HG02678 (cell line): ENCODE data around the gene TBX4.
"Not testable (repeated sequence)": the region's sequence is repeated elsewhere in the genome, so short reads cannot be mapped to it uniquely, and the experiment has no call there.

ENCODE experiments used
- ATAC-seq: cut with Tn5 transposase; IDR thresholded peaks from one replicate; pipeline ENCODE4 v1.9.1; 2021; ENCODE audit warnings: mild to moderate bottlenecking, moderate library complexity; ENCODE audit not compliant: unreplicated experiment

TBX4 gene

GRCh38 chr17:61427567-61427966 is 24.7 kb upstream of the TBX4 start:
- no peak for ATAC-seq

- no peak for ATAC-seq
Observed at GRCh38 chr17:61429274-61429673, 22.9 kb upstream of the TBX4 start.

GRCh38 chr17:61429831-61430230 is 22.4 kb upstream of the TBX4 start:
- ATAC-seq, result not testable (repeated sequence)

- ATAC-seq, result no peak
Observed at GRCh38 chr17:61431594-61432311, 20.5 kb upstream of the TBX4 start.

- no peak for ATAC-seq
Observed at GRCh38 chr17:61436273-61436672, 15.9 kb upstream of the TBX4 start.

GRCh38 chr17:61436995-61437704 is 15.1 kb upstream of the TBX4 start:
- no peak for ATAC-seq

- ATAC-seq, result no peak
Observed at GRCh38 chr17:61440697-61441096, 11.5 kb upstream of the TBX4 start.

- ATAC-seq, result not testable (repeated sequence)
Observed at GRCh38 chr17:61441507-61441906, 10.7 kb upstream of the TBX4 start.

- no peak for ATAC-seq
Observed at GRCh38 chr17:61442136-61442775, 10.0 kb upstream of the TBX4 start.

GRCh38 chr17:61442878-61443474 is 9.2 kb upstream of the TBX4 start:
- no peak for ATAC-seq

GRCh38 chr17:61443475-61443882 is 8.7 kb upstream of the TBX4 start:
- no peak for ATAC-seq

- ATAC-seq, result no peak
Observed at GRCh38 chr17:61444075-61444474, 8.1 kb upstream of the TBX4 start.

- ATAC-seq, result no peak
Observed at GRCh38 chr17:61444831-61445230, 7.4 kb upstream of the TBX4 start.

- ATAC-seq, result no peak
Observed at GRCh38 chr17:61447358-61447757, 4.9 kb upstream of the TBX4 start.

GRCh38 chr17:61448042-61448441 is 4.2 kb upstream of the TBX4 start:
- ATAC-seq, result no peak

- not testable (repeated sequence) for ATAC-seq
Observed at GRCh38 chr17:61449140-61449539, 3.1 kb upstream of the TBX4 start.

GRCh38 chr17:61449707-61450640 is 2.2 kb upstream of the TBX4 start:
- ATAC-seq, result no peak

- ATAC-seq, result no peak
Observed at GRCh38 chr17:61450641-61451537, 1.3 kb upstream of the TBX4 start.

GRCh38 chr17:61451538-61452300 is 503 bp upstream of the TBX4 start:
- no peak for ATAC-seq
